Mesothelial cell of epicardium (in vitro differentiated cells): ENCODE measurements around the gene ATG4D. TPM values are rescaled to one million over a fixed set of nuclear protein-coding genes. Genes with fewer than 3 reads are reported as not detected.

Experiments
- DNase-seq, 2 experiments: peaks; one replicate each; pipeline ENCODE4 v3.0.0; 2021; ENCODE audit warnings: low spot score in 2 of 2; ENCODE audit not compliant: unreplicated experiment in 2 of 2
- H3K27ac Mint-ChIP-seq: 2 replicates; pipeline ENCODE4 v1.8.0; 2021; ENCODE audit warnings: mixed read lengths
- H3K27me3 Mint-ChIP-seq: 2 replicates; pipeline ENCODE4 v1.8.0; 2021; ENCODE audit warnings: low read depth, mixed read lengths
- H3K36me3 Mint-ChIP-seq: 2 replicates; pipeline ENCODE4 v1.8.0; 2021; ENCODE audit warnings: mixed read lengths
- H3K4me1 Mint-ChIP-seq: 2 replicates; pipeline ENCODE4 v1.8.0; 2021; ENCODE audit warnings: mixed read lengths
- H3K4me3 Mint-ChIP-seq: 2 replicates; pipeline ENCODE4 v1.8.0; 2021; ENCODE audit warnings: mild to moderate bottlenecking, moderate library complexity, mixed read lengths
- H3K9me3 Mint-ChIP-seq: 2 replicates; pipeline ENCODE4 v1.8.0; 2021; ENCODE audit warnings: mixed read lengths
- CTCF ChIP-seq: fragments of 200-600 bp; sonication (generic); IDR thresholded peaks from one replicate; pipeline ENCODE4 v1.5.0; 2021; ENCODE audit warnings: antibody characterized with exemption; ENCODE audit not compliant: unreplicated experiment
- total RNA-seq: library from RNA; stranded (reverse); gene quantifications from 3 replicates; pipeline ENCODE4 v1.2.1, GENCODE V29; 2021

Gene ATG4D
- total RNA-seq, 1 donor from 2014 or later = 37.3 TPM

DNA sequence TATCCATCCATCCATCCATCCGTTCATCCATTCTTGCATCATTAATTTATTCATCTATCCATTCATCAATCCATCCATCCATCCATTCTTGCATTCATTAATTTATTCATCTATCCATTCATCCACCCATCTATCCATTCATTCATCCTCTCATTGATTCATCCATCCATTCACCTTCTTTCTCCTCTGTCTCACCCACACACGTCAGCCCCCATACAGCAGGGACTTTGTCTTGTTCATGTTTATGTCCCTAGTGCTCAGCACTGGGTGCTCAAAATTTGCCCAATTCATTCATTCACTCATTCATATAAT, 44.1 kb downstream of the ATG4D start:
- Mint-ChIP-seq H3K4me3 (peak overlapping the region; percentile 74), H3K4me1 (peaks cover 5% of the 10 kb centered on the region), H3K36me3 (no peaks in the 10 kb centered on the region), H3K27ac (no peak overlapping the region), H3K27me3 (peaks cover 24% of the 10 kb centered on the region), H3K9me3 (no peaks in the 10 kb centered on the region)
- DNase-seq = no peak
- TF ChIP-seq CTCF = no peak

DNA sequence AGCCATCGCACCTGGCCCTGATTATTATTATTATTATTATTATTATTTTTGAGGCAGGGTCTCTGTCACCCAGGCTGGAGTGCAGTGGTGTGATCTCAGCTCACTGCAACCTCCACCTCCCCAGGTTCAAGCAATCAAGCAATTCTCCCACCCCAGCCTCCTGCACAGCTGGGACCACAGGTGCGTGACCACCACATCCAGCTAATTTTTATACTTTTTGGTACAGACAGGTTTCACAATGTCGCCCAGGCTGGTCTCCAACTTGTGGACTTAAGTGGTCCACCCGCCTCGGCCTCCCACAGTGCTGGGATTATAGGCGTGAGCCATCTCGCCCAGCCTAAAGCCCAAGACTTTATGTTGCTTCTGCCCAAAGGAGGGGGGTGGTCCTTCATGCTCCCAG, 49.4 kb downstream of the ATG4D start:
- Mint-ChIP-seq H3K9me3 (no peaks in the 10 kb centered on the region), H3K36me3 (no peaks in the 10 kb centered on the region), H3K4me3 (no peak overlapping the region), H3K27ac (no peak overlapping the region), H3K4me1 (peaks cover 5% of the 10 kb centered on the region), H3K27me3 (no peaks in the 10 kb centered on the region)
- TF ChIP-seq CTCF = no peak
- DNase-seq = no peak

- Mint-ChIP-seq H3K4me1 (peaks cover 5% of the 10 kb centered on the region), H3K9me3 (no peaks in the 10 kb centered on the region), H3K27me3 (no peaks in the 10 kb centered on the region), H3K4me3 (no peak overlapping the region), H3K27ac (no peak overlapping the region), H3K36me3 (no peaks in the 10 kb centered on the region)
- TF ChIP-seq CTCF = no peak
- no peak for DNase-seq
Observed at GRCh38 chr19:10593820-10594637, 50.3 kb downstream of the ATG4D start.

DNA sequence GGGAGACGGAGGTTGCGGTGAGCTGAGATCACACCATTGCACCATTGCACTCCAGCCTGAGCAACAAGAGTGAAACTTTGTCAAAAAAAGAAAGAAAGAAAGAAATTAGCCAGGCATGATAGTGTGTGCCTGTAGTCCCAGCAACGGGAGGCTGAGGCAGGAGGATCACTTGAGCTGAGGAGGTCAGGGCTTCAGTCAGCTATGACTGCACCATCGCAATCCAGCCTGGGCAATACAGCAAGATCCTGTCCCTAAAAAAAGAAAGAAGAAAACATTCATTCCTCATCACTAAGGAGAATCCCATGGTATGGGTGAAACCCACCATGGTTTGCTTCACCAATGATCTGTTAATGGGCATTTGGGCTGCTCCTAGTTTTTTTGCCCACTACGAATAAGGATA, 56.4 kb downstream of the ATG4D start:
- Mint-ChIP-seq H3K9me3 (no peaks in the 10 kb centered on the region), H3K4me1 (peaks cover 19% of the 10 kb centered on the region), H3K27ac (no peak overlapping the region), H3K4me3 (no peak overlapping the region), H3K27me3 (peaks cover 1% of the 10 kb centered on the region), H3K36me3 (no peaks in the 10 kb centered on the region)
- TF ChIP-seq CTCF = no peak
- no peak for DNase-seq

DNA sequence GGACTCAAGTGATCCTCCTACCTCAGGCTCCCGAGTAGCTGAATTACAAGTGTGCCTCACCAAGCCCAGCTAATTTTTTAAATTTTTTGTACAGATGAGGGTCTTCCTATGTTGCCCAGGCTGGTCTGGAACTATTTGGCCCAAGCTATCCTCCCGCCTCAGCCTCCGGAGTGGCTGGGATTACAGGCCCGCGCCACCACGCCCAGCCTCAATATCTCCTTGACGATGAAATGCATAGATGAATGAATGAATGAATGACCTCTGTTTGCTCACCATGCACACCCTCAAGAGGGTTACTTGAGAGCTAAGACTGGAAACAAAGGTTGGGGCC, 58.3 kb downstream of the ATG4D start:
- H3K27me3 Mint-ChIP-seq = peaks cover 1% of the 10 kb centered on the region
- peaks cover 19% of the 10 kb centered on the region for H3K4me1 Mint-ChIP-seq
- H3K4me3 Mint-ChIP-seq = peak overlapping the region; percentile 73
- H3K36me3 Mint-ChIP-seq = no peaks in the 10 kb centered on the region
- DNase-seq = no peak
- TF ChIP-seq CTCF = no peak
- H3K9me3 Mint-ChIP-seq = no peaks in the 10 kb centered on the region
- H3K27ac Mint-ChIP-seq = no peak overlapping the region
